GM18951 (cell line): Measurements from ENCODE around the gene PAK5.

Source experiments
- POLR2A ChIP-seq: IDR thresholded peaks from 4 replicates; pipeline ENCODE4 v1.6.1; 2011; ENCODE audit warnings: mild to moderate bottlenecking; ENCODE audit not compliant: insufficient read length, insufficient read depth; ENCODE audit errors: extremely low read depth
- in situ Hi-C: fragments of 300-500 bp; cut with MboI; formaldehyde crosslinking; loops from one replicate; pipeline ENCODE4 v1.12.0; 2022; ENCODE audit warnings: low sequenced_read_pairs, mixed read lengths, inconsistent platforms; ENCODE audit not compliant: unreplicated experiment

Gene PAK5

DNA sequence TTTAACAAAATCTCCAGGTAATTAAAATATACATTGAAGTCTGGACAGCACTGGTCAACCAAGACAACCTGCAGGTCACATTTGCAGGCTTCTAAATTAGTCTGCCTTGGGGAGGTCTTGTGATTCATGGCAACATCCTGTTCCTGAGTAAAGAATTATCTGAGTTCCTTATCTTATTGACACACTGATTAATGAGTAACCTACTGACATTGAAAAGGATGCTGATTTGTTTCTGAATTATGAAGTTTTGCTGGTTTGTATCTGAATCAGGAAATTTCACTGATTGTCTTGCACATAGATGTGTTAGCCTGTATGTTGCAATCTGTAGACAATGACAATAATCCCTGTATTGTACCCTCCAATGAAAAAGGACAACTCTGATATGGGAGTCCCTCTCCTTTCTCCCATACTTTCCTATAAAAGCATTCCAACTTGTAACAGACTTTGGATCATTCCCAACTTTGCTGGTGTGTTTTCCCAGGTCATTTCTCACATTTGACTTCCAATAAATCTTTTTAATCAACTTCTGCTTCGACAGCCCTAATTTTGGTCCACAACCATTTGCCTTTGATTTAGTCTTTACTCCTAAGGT lies 244.5 kb downstream of the PAK5 start:
- in situ Hi-C loops: no loop called here
- TF ChIP-seq POLR2A: no peak

DNA sequence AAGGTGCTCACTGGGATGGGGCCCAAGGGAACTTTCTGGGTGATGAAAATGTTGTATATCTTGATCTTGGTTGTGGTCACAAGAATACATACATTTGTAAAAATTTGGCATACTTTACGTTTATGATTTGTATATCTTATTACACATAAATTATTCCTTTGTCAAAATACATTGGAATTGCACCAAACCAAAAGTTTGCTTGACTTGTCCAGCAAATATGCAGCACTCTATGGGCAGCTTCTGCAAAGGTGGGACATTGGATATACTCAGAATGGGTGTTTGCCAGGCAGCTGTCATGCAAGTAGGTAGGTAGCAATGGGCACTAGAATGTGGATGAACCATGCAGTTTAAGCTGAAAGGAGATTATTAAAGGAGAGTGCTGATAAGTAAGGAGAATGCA lies 246.5 kb downstream of the PAK5 start:
- in situ Hi-C loops: no loop called here

DNA sequence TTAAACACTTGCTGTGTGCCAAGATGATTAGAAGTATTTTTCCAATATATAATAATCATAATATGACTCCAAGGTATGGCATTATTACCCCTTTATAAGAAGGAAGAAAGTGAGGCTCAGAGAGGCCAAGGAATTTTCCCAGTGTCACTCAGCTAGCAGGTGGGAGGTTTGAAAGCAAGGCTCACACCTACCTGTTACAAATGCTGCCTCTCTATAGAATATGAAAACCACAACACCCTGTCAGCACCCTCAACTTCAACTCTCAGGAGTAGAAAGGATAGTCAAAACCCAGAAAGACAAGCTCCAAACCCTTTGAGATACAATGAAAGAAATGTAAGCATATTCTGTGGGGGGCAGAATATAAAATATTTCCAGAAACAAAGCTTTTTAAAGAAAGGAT lies 247.8 kb downstream of the PAK5 start:
- in situ Hi-C loops: no loop called here
- no peak for TF ChIP-seq POLR2A

More for the DNA sequence above, 246.5 kb downstream of the PAK5 start:
- no peak for TF ChIP-seq POLR2A

DNA sequence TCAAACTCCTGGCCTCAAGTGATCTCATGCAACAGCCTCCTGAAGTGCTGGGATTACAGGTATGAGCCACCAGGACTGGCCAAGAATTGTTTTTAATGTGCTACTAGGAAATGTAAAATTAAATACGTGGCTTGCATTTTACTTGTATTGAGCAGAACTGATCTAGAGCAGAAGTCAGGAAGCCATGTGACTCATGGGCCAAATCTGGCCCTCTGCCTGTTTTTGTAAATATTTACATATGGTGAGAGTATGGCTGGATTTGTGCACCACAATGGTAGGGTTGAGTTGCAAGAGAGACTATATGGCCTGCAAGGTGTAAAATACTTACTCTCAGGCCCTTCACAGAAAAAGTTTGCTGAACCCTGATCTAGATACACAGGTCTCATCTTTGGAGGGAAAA lies 248.7 kb downstream of the PAK5 start:
- in situ Hi-C loops: no loop called here
- TF ChIP-seq POLR2A: no peak

DNA sequence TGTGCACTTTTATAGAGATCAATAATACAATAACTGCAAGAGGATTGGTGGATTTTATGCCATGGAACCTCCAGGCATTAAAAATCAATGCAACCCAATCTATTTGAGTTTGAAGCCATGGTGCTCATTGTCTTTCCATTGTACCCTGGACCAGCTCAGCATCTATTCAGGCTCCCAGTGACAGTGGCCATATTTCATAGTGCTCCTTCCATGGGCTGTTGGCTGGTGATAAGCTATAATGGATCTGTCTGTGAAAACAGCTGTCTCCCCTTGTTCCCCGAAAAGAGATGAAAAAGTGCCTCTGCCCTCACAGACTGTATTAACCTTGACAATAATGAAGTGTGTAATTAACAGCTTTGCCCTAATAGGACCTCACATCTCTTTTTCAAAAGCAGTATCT lies 250.2 kb downstream of the PAK5 start:
- in situ Hi-C loops: no loop called here
- no peak for TF ChIP-seq POLR2A

DNA sequence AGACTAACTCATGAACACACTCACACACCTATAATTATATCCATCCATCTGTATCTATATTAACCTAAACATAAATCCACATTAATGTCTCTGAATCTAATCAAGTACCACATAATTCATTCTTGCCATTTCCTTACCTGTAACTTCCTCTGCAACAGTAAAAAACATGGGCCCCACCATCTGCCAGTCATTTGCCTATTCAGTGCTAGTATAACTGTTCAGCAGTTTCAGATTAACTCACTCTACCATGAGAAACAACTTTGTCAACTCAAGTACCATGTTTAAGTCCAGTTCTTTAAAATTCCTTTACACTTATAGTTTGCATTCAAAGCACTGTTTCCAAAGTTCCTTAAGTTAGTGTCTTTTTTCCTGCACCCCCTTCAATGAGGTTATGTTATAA lies 255.7 kb downstream of the PAK5 start:
- in situ Hi-C loops: no loop called here
- no peak for TF ChIP-seq POLR2A

DNA sequence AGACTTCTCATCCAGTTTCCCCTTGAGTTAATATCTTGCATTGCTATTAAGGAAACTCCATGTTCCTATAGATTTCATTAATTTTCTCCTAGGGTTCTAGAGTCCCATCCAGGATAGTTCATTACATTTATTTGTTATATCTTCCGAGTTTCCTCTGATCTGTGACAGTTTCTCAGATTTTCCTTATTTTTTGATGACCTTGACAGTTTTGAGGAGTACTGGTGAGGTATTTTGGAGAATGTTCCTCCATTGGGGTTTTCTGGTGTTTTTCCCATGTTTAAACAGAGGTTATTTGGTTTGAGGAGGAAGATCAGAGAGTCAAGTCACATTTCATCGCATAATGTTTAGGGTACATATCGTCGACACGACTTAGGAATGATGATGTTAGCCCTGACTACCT lies 256.7 kb downstream of the PAK5 start:
- TF ChIP-seq POLR2A: no peak
- in situ Hi-C loops: no loop called here

DNA sequence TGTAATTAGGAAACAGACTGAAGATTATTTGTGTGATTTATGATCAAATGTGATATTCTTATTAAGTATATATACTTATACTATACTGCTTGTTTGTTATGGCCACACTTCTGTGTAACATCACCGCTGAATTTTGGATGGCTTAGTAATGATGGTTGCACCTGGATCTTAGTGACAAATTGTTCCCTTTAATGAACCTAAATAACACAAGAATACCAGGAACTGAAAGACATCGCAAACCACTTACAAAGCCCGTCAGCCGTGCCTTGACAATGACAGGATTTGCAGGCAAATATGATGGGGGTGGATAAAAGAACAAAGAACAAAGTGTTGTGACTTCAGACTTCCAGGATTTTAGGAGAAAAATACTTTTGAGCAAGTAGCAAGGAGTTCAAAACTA lies 257.4 kb downstream of the PAK5 start:
- no peak for TF ChIP-seq POLR2A
- in situ Hi-C loops: no loop called here

DNA sequence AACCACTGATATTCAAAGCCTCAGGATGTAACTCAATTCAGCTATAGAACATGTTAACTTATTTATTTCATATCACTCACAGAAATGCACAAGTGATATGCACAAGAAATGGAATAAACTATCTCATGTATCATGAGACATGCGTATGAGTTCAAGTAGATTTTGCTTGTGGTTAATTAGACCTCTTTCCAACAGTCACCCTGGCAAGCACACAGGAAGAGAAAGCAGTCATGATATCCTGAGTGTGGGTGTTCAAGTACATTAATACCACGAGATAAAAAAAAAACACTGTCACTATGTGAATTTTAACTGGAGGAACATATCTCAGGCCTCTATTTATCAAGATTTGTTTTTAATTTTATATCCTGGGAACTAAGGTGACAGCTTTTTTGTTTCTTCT lies 260.3 kb downstream of the PAK5 start:
- TF ChIP-seq POLR2A: no peak
- in situ Hi-C loops: no loop called here

DNA sequence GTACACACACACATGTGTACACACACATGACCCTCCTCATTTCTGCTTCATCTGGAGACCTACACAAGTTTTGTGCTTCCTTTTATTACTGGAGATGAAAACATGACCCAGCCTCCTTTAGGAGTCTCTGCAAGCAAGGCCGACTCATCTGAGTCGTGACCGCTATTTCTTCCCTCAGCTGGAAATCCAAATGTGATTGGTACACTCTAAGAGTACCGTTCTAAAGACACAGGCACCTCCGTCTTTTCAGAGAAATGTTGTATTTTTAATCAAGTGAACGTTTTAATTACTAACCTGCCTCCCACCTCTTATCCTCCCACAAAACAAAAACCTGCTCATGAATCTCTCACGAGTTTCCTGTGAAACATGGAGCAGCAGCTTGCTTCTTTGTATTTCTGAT lies 261.5 kb downstream of the PAK5 start:
- in situ Hi-C loops: no loop called here
- TF ChIP-seq POLR2A: no peak

DNA sequence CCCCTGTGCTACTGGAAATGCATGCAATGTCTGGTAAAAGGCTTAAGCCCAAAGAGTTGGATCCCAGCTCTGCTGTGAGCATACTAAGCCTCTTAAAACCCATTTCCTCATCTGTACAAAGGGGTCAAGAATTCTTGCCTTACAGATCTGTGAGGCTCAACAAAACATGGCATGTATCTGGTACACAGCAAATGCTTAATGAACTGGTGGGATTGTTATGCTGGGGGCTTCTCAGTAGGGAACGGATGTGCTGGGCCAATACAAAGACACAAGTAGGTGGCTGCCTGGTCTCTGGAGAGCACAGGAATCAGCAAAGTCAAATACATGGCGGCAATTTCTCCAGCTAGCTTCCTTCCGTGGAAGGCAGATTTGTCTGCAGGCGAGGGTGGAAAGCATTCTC lies 262.2 kb downstream of the PAK5 start:
- no peak for TF ChIP-seq POLR2A
- in situ Hi-C loops: no loop called here

DNA sequence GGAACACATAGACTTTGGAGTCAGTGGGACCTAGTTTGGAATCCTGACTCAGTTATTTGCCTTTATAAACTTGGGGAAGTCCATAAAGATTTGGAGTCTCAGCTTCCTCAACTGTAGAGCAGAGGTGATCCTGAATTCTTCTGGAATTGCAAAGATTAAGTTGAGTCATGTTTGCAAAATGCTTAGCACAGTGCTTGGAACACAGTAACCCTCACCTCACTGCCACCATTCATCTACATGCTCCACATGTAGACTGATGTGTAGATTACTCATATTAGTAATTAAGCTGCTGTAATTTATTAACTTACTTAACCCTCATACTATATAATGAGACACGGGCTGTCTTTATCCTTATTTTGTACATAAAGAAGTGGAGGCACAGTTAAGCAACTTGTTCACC lies 263.0 kb downstream of the PAK5 start:
- in situ Hi-C loops: no loop called here
- no peak for TF ChIP-seq POLR2A

DNA sequence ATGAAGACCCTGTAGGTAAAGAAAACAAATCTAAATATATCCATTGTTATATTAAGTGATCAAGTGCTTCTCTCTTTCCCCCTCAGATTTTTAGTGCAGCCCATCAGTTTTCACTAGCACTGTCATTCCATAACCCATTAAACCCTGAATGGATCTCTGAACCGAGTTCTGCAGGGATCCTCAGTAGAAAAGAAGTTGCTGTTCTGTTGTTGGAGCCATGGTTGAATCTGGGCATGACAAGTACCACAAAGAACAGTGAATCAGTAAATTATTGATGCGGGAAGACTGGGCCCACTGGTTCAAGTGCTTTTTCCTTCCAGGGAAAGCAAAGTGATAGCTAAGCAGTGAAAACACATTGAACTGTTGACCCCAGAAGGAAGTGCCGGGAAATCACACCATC lies 264.1 kb downstream of the PAK5 start:
- in situ Hi-C loops: no loop called here
- no peak for TF ChIP-seq POLR2A

DNA sequence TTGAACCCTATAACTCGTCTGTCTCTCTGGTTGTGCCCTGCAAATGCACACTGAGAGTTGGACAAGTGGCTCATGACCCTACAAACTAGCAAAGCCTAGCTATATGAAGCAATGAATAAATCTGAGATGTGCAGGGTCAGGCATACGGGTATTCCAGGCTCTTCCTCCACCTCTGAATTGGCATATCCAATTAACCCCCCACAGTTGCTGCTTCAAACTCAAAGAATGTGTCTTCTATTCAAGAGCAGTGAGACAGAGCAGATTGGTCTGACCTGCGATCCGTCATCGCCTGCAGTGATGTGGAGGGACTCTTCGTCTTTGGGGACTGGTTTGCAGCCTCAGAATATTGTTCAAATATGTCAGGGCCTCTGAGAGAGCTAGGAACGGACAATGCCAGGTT lies 264.7 kb downstream of the PAK5 start:
- no peak for TF ChIP-seq POLR2A
- in situ Hi-C loops: no loop called here
